ENCODE results near the gene BAZ2A. TPM values are rescaled to one million over a fixed set of nuclear protein-coding genes. Genes with fewer than 3 reads are reported as not detected.

Gene BAZ2A
- total RNA-seq, 1 donor from 2014 or later: 112 TPM

DNA sequence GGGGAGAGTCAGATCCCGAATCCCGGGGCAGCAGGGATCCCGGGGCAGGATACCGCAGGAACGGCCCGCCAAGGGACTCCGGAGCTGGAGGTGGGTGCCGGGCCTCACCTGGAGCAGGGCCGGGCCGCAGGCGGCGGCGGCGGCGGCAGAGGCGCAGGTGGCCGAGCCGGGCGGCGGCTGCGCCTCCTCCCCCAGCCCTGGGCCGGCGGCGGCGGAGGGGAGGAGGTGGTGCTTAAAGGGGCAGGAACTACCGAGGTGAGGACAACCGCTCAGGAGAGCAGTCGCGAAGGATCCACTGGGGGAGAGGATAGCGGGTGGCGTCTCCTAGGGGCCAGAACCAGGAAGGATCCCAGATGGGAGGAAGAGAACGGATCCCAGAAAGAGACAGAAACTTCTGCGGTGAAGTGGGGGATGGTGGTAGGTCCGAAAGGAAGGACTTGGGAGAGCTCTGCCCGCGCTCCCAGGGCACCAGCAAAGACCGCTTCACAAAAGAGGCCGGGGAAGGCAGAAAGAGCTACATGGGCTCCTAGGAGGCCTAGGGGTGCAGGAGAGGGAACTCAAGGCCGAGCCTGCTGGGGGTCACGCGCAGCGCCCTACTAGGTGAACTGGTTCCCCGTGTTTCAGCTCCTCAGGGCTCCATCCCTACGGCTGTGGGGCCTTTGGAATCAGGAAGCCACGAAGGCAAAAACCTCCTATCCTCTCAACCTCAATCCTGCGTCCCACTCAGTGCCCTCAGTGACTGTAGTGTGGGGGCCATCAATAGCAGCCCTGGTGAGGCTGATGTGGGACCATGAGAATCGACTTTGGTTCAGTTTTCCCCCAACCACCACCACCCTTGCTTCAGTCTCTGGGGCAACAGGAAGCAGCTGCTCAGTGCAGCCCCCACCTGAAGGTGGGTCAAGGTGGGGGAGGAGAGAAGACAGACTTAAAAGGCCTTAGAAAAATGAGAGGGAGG is 5.0 kb upstream of the BAZ2A start:
- Histone ChIP-seq H3K27ac (peak overlapping the region; percentile 91), H3K4me3 (peak overlapping the region; percentile 92), H3K27me3 (ENCODE audit: low read depth) (no peaks in the 10 kb centered on the region), H3K4me1 (peaks cover 60% of the 10 kb centered on the region), H3K36me3 (peaks cover 27% of the 10 kb centered on the region), H3K9me3 (no peaks in the 10 kb centered on the region)
- TF ChIP-seq, protein P1, sequence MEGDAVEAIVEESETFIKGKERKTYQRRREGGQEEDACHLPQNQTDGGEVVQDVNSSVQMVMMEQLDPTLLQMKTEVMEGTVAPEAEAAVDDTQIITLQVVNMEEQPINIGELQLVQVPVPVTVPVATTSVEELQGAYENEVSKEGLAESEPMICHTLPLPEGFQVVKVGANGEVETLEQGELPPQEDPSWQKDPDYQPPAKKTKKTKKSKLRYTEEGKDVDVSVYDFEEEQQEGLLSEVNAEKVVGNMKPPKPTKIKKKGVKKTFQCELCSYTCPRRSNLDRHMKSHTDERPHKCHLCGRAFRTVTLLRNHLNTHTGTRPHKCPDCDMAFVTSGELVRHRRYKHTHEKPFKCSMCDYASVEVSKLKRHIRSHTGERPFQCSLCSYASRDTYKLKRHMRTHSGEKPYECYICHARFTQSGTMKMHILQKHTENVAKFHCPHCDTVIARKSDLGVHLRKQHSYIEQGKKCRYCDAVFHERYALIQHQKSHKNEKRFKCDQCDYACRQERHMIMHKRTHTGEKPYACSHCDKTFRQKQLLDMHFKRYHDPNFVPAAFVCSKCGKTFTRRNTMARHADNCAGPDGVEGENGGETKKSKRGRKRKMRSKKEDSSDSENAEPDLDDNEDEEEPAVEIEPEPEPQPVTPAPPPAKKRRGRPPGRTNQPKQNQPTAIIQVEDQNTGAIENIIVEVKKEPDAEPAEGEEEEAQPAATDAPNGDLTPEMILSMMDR (IDR thresholded peaks at IDR 0.05): peak; percentile 40
- DNase-seq (peak; percentile 79), ATAC-seq (peak; percentile 61 to 68)
- intact Hi-C loops (cut with DNase I): no loop called here

DNA sequence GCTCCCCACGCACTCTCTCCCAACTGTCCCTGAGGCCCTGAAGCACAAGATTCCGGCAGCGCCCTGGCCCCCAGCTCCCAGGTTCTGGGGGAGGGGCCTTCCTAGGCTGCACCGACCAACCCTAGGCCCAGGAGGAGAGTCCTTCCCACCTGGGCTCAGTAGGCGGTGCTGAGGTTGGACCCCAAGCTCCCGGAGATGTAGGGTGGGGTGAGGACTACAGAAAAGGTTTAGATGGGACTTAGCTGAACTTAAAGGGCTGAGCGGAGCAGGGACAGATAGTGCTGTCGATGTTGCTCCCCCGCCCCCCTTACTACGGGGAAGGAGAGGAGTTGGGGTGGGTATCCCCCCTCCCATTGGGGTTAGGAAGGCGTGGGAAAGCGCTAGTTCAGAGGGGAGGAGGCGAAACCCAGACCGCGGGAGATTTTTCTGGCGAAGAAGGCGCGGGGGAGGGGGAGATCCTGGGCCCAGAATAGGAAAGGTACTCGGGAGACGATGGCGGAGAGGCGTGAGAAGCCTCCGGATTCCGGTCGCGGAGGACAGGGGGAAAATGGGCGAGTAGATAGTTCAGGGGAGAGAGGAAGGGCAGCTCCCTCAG is 4.2 kb upstream of the BAZ2A start:
- H3K36me3 ChIP-seq: peaks cover 19% of the 10 kb centered on the region
- peak overlapping the region; percentile 91 for H3K27ac ChIP-seq
- peak; percentile 75 for DNase-seq
- H3K4me1 ChIP-seq: peaks cover 60% of the 10 kb centered on the region
- TF ChIP-seq, protein P1 (IDR thresholded peaks at IDR 0.05): no peak
- intact Hi-C loops (cut with DNase I): no loop called here
- no peaks in the 10 kb centered on the region for H3K9me3 ChIP-seq
- ATAC-seq: peak; percentile 9 to 44
- H3K4me3 ChIP-seq: peak overlapping the region; percentile 92
- no peaks in the 10 kb centered on the region for H3K27me3 ChIP-seq (ENCODE audit: low read depth)

DNA sequence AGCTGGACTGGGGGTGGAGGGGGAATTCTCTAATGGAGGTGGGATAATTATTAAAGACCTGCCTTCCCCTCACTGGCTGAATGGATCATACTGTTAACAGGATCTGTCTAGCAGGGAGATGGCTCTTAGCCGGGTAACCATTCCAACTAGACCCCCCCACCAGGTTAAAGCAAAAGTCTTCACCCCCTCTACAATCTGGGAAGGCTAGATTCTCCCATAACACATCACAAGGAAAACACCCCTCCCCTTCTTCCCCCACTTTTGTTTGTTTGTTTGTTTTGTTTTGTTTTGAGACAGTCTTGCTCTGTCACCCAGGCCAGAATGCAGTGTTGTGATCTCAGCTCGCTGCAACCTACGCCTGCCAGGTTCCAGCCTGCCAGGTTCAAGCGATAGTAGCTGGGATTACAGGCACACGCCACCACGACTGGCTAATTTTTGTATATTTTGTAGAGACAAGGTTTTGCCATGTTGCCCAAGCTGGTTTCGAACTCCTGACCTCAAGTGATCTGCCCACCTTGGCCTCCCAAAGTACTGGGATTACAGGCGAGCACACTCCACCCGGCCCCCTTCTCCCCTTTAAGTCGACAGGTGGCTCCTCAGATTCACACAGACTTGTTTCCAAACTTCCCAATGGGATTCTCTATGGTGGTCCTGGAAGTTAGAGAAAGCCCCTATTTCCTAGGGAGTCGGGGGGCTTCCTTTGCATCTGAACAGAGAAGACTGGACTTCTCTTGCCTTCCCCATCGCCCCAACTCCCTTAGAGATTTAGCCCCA is 3.5 kb upstream of the BAZ2A start:
- Histone ChIP-seq H3K36me3 (peaks cover 12% of the 10 kb centered on the region), H3K4me1 (peaks cover 60% of the 10 kb centered on the region), H3K27ac (peak overlapping the region; percentile 91), H3K9me3 (no peaks in the 10 kb centered on the region), H3K27me3 (ENCODE audit: low read depth) (no peaks in the 10 kb centered on the region), H3K4me3 (peak overlapping the region; percentile 92)
- DNase-seq (no peak), ATAC-seq (no peak)
- intact Hi-C loops (cut with DNase I): no loop called here
- TF ChIP-seq, protein P1 (IDR thresholded peaks at IDR 0.05): no peak

DNA sequence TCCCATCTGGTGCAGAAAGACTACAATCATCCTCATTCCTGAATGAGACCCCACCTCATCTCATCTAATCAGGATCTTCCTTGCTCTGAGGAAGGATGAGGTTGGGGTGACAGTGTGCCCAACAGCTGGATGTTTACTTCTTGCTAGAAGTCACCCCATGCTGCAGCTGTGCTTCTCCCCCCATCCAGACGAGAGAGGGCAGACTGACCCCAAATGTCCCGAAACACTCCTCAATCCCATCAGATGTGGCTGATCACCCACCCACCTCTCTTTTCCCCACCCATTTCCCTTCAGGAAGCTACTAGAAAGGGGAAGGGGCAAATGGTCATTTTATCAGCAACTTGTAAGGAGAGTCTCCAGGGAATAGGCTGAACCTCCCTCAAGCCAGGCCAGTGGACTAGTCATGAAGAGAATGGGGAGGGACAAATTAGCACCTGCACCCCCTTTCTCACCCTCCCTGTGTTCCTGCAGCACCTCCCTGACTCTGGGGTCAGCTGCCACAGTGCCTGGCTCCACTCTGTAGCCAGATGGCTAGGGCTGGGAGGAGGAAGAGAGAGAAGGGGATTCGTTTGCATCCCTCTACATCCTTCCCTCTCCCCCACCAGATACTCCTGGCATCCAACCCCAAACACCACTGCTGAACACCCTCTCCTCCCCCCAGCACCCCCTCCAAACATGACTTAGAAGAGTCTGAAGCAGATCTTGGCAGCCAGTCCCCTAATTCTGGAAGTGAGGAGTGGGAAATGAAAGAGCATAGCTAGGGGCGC is 2.8 kb upstream of the BAZ2A start:
- H3K4me1 ChIP-seq: peaks cover 62% of the 10 kb centered on the region
- intact Hi-C loops (cut with DNase I): no loop called here
- no peaks in the 10 kb centered on the region for H3K27me3 ChIP-seq (ENCODE audit: low read depth)
- peaks cover 5% of the 10 kb centered on the region for H3K36me3 ChIP-seq
- no peak for DNase-seq
- no peaks in the 10 kb centered on the region for H3K9me3 ChIP-seq
- peak overlapping the region; percentile 34 for H3K27ac ChIP-seq
- peak overlapping the region; percentile 39 for H3K4me3 ChIP-seq
- TF ChIP-seq, protein P1 (IDR thresholded peaks at IDR 0.05): no peak
- no peak for ATAC-seq

All from lower lobe of right lung (tissue), 2 donors.